Mesothelial cell of epicardium (in vitro differentiated cells): ENCODE data around the gene NELL1. TPM values are rescaled to one million over a fixed set of nuclear protein-coding genes. Genes with fewer than 3 reads are reported as not detected.

Source experiments
- DNase-seq, 2 experiments: peaks; one replicate each; pipeline ENCODE4 v3.0.0; 2021; ENCODE audit warnings: low spot score in 2 of 2; ENCODE audit not compliant: unreplicated experiment in 2 of 2
- H3K27ac Mint-ChIP-seq: 2 replicates; pipeline ENCODE4 v1.8.0; 2021; ENCODE audit warnings: mixed read lengths
- H3K27me3 Mint-ChIP-seq: 2 replicates; pipeline ENCODE4 v1.8.0; 2021; ENCODE audit warnings: low read depth, mixed read lengths
- H3K36me3 Mint-ChIP-seq: 2 replicates; pipeline ENCODE4 v1.8.0; 2021; ENCODE audit warnings: mixed read lengths
- H3K4me1 Mint-ChIP-seq: 2 replicates; pipeline ENCODE4 v1.8.0; 2021; ENCODE audit warnings: mixed read lengths
- H3K4me3 Mint-ChIP-seq: 2 replicates; pipeline ENCODE4 v1.8.0; 2021; ENCODE audit warnings: mild to moderate bottlenecking, moderate library complexity, mixed read lengths
- H3K9me3 Mint-ChIP-seq: 2 replicates; pipeline ENCODE4 v1.8.0; 2021; ENCODE audit warnings: mixed read lengths
- total RNA-seq: library from RNA; stranded (reverse); gene quantifications from 3 replicates; pipeline ENCODE4 v1.2.1, GENCODE V29; 2021
- TF ChIP-seq, protein P1 (sequence below): fragments of 200-600 bp; sonication (generic); IDR thresholded peaks from one replicate; pipeline ENCODE4 v1.5.0; 2021; ENCODE audit warnings: antibody characterized with exemption; ENCODE audit not compliant: unreplicated experiment

NELL1 gene
- total RNA-seq, 1 donor from 2014 or later, result 1.7 TPM

DNA sequence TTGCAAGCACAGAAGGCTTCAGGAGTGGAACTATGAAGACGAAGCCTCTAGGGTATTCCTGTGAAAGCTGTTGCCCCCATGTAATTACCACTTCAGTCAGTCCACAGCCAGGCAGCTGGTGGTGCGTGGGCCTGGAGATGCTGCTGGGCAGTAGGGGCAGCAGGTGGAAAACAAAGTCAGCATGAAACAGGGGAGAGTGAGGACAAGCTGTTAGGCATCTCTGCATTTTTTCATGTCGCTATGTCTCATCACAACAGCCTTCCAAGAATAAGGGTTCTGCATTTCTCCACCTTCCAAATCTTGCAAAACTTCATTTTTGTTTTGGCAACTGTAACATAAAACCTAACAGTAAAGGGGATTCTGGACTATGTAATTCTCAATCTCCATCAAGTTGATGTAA is 757.5 kb downstream of the NELL1 start:
- TF ChIP-seq, protein P1, sequence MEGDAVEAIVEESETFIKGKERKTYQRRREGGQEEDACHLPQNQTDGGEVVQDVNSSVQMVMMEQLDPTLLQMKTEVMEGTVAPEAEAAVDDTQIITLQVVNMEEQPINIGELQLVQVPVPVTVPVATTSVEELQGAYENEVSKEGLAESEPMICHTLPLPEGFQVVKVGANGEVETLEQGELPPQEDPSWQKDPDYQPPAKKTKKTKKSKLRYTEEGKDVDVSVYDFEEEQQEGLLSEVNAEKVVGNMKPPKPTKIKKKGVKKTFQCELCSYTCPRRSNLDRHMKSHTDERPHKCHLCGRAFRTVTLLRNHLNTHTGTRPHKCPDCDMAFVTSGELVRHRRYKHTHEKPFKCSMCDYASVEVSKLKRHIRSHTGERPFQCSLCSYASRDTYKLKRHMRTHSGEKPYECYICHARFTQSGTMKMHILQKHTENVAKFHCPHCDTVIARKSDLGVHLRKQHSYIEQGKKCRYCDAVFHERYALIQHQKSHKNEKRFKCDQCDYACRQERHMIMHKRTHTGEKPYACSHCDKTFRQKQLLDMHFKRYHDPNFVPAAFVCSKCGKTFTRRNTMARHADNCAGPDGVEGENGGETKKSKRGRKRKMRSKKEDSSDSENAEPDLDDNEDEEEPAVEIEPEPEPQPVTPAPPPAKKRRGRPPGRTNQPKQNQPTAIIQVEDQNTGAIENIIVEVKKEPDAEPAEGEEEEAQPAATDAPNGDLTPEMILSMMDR, result no peak
- no peaks in the 10 kb centered on the region for H3K4me1 Mint-ChIP-seq
- DNase-seq, result no peak
- no peaks in the 10 kb centered on the region for H3K36me3 Mint-ChIP-seq
- H3K27me3 Mint-ChIP-seq, result peaks cover 4% of the 10 kb centered on the region
- no peak overlapping the region for H3K27ac Mint-ChIP-seq
- H3K4me3 Mint-ChIP-seq, result no peak overlapping the region
- no peaks in the 10 kb centered on the region for H3K9me3 Mint-ChIP-seq

DNA sequence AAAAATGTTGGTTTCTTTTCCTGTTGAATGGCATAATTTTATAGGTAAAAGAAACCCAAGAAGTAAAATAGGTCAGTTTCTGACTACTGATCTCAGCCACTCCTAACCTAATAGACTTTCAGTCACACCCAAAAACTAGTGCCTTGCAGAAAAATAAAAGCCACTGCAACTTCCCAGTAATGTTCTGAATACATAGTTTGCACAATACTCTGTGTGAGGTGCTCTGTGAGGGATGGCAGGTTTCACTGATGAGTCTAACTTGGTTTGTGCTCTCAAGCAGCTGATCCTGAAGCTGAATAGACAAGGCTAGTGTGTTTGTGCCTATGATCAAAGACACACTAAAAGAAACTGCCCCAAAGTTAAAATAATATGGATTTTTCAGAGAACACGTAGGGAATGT is 758.3 kb downstream of the NELL1 start:
- Mint-ChIP-seq H3K4me3 (no peak overlapping the region), H3K27ac (no peak overlapping the region), H3K36me3 (no peaks in the 10 kb centered on the region), H3K9me3 (no peaks in the 10 kb centered on the region), H3K27me3 (peaks cover 4% of the 10 kb centered on the region), H3K4me1 (no peaks in the 10 kb centered on the region)
- TF ChIP-seq, protein P1, result no peak
- DNase-seq, result no peak

DNA sequence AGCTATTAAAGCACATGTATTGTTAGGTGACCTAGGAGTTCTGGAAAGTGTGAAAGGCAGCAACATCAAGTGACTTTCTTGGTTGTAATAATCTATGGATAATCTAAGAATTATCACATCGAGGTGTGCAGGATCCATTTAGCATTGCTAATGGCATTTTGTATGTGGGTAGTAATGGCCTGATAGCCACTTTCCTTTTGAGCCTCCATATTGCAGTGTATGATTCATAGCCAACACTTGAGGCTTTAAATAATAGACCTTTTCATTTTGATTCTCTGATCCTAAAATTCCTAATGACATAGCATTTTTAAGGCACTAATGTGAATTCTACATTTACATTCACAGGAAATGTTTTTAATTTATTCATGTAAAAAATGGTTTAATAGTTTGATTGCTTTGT is 759.4 kb downstream of the NELL1 start:
- Mint-ChIP-seq H3K27me3 (peaks cover 4% of the 10 kb centered on the region), H3K27ac (no peak overlapping the region), H3K4me1 (no peaks in the 10 kb centered on the region), H3K4me3 (no peak overlapping the region), H3K9me3 (no peaks in the 10 kb centered on the region), H3K36me3 (no peaks in the 10 kb centered on the region)
- no peak for DNase-seq
- TF ChIP-seq, protein P1, result no peak

GRCh38 chr11:21429401-21429800 is 760.0 kb downstream of the NELL1 start:
- TF ChIP-seq, protein P1, result no peak
- no peaks in the 10 kb centered on the region for H3K36me3 Mint-ChIP-seq
- H3K9me3 Mint-ChIP-seq, result peaks cover 3% of the 10 kb centered on the region
- no peak overlapping the region for H3K27ac Mint-ChIP-seq
- H3K4me1 Mint-ChIP-seq, result no peaks in the 10 kb centered on the region
- peaks cover 4% of the 10 kb centered on the region for H3K27me3 Mint-ChIP-seq
- DNase-seq, result no peak
- H3K4me3 Mint-ChIP-seq, result no peak overlapping the region

- DNase-seq, result no peak
- Mint-ChIP-seq H3K4me3 (no peak overlapping the region), H3K4me1 (no peaks in the 10 kb centered on the region), H3K27ac (no peak overlapping the region), H3K9me3 (peaks cover 3% of the 10 kb centered on the region), H3K27me3 (peaks cover 4% of the 10 kb centered on the region), H3K36me3 (no peaks in the 10 kb centered on the region)
- TF ChIP-seq, protein P1, result no peak
Observed at GRCh38 chr11:21430537-21430936, 761.2 kb downstream of the NELL1 start.

DNA sequence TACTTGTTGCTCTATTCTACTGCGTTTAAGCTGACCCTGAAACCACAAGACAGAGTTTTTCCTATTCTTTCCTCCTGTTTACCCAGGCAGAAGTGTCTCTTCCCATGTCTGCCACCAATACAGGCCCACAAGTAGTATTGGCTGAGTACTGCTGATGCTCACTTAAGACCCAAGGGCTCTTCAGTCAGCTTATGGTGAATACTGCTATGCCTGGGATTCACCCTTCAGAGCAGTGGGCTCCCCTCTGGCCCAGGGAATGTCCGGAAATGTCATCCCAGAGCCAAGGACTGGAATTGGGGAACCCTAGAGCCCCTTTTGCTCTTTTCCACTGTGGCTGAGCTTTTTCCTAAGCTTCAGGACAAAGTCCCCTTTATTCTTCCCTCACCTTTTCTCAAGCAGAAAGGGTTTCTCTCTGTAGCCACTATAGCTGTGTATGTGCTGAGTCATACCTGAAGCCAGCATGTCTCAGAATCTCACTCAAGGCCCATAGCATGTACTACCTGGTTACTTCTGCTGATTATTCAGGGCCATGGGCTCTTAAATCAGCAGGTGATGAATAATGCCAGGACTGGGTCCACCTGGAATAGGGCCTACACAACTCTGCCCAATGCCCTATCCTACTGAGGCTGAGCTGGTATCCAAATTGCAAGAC is 777.7 kb downstream of the NELL1 start:
- Mint-ChIP-seq H3K27ac (no peak overlapping the region), H3K27me3 (no peaks in the 10 kb centered on the region), H3K9me3 (no peaks in the 10 kb centered on the region), H3K4me3 (no peak overlapping the region), H3K36me3 (no peaks in the 10 kb centered on the region), H3K4me1 (no peaks in the 10 kb centered on the region)
- DNase-seq, result no peak
- TF ChIP-seq, protein P1, result no peak
